Glomerular visceral epithelial cell (primary cell): ENCODE results near the gene MAN2A1.
A peak's percentile ranks its signal among the peaks of the same experiment; 100 is the strongest.
"Not testable (repeated sequence)": the region's sequence is repeated elsewhere in the genome, so short reads cannot be mapped to it uniquely, and the experiment has no call there.

Experiments used
- DNase-seq: peaks from one replicate; pipeline ENCODE4 v3.0.0-alpha.2; 2016; ENCODE audit errors: extremely low spot score

Gene MAN2A1

GRCh38 chr5:109866051-109866450 lies 176.3 kb downstream of the MAN2A1 start:
- peak; percentile 45 for DNase-seq

- peak; percentile 47 for DNase-seq
Measured at GRCh38 chr5:109868737-109869136, 179.0 kb downstream of the MAN2A1 start.

GRCh38 chr5:109873687-109874086 lies 184.0 kb downstream of the MAN2A1 start:
- DNase-seq = no peak

- no peak for DNase-seq
Measured at GRCh38 chr5:109874108-109874507, 184.4 kb downstream of the MAN2A1 start.

DNA sequence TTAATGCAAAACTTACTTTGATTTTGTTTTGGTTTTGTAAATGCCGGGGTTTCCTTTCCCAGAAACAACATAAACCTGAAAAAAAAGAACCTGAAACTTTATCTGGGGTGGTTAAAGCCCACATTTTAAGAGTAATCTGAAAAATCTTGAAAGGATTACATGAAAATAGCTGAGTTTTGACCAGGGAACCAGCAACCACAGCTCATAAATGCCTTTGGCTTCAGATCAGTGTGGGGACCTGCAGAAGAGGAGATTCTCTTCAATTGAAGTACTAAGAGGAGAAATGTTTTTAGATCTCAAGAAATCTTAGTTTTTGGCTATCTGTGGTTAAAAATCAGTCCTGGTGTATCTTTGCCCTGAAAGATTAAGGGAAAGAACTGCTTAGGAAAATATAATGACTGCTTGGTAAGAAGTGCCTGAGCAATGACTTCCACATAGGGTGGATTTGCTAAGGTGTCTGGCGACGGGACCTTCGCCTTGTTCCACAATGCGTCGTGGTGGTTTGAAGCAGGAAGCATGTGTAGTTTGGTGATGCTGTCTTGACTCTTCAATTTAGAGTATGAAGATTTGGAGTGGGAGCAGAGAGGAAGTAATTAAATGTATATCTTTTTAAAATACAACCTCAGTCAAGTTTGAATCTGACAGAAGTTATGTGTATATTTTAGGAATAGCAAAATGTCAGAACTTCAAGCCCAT lies 186.5 kb downstream of the MAN2A1 start:
- no peak for DNase-seq

- peak; percentile 42 for DNase-seq
Measured at GRCh38 chr5:109876941-109877669, 187.4 kb downstream of the MAN2A1 start.

DNA sequence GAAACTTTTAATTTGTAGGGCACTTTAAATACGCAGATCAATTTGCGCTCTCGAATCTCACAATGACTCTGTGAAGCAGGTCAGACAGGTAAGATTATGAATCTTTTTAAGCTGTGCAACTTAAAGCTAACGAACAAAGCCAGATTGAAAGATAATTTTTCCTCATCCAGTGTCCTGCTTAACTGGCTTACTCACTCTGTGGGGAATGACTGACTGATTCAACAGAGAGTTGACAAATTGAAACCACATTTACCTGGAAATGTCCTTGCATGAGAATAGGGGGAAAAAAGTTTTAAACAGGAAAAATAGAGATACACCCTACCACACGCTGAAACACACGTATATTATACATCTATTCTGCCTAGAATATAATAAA lies 187.9 kb downstream of the MAN2A1 start:
- peak; percentile 41 for DNase-seq

DNA sequence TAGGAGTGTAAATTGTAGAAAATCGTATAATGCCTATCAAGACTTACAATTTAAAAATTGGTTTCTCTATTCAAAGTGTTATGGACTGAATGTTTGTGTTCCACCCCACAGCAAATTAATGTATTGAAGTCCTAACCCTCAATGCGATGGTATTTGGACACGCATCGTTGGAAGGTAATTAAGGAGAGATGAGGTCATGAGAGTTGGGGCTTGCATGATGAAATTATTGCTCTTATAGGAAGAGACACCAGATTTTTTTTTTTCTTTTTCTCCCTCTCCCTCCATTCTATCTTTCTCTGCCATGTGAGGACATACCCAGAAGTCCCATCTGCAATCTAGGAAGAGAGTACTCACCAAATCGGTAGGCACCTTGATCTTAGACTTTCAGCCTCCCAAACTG lies 189.2 kb downstream of the MAN2A1 start:
- peak; percentile 26 for DNase-seq

DNA sequence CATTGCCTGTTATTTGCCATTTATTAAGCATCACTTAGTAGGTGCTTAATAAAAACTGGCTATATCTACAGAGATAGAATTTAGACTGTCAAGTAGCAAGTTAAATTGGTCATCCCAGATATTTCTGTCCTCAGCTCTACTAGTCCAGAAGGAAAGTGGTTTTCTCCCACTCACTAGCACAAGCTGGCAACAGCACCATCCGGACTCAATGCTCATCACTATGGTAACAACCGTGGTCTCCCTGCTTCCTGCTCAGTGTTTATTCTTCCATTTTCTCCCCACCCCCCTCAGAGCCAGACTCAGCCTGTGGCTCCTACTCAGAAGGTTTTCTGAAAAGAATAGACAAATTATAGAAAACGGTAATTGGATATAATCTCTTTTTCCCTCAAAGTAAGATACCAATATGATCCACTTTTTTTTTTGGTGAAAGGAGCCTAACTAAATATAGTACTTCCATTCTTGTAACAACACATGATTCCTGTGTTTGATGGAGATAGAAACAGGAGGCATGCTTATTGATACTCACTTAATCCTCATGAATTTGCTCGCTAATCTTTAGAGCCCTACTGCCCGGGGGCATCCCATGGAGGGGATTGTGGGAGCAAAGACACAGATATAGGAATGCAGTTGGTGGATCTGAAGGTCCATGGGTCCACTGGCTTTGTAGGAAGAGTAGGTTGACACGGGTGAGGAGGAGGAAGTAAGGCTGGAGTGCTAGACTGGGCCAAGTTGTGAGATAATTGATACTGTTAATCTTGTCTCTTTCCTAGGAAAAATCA lies 191.4 kb downstream of the MAN2A1 start:
- peak; percentile 34 for DNase-seq

GRCh38 chr5:109882546-109882945 lies 192.8 kb downstream of the MAN2A1 start:
- DNase-seq = no peak

GRCh38 chr5:109884676-109885075 lies 194.9 kb downstream of the MAN2A1 start:
- no peak for DNase-seq

DNA sequence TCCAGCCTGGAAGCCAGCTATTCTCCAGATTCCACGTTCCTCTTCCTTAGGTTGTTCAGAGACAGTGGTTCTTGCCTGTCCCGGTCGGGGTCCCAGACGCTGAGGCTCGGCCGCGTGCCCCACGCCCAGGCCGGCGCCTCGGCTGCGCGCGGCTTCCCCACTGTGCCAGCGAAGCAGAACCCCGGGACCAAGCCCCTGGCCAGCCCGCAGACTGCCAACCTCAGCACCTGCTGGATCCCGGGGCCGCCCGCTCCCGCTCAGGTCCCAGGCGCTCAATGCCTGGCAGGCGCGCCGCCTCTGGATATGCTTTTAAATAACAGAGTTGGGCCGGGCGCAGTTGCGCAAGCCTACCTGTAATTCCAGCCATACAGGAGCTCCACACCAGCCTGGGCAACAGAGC lies 195.5 kb downstream of the MAN2A1 start:
- no peak for DNase-seq

DNA sequence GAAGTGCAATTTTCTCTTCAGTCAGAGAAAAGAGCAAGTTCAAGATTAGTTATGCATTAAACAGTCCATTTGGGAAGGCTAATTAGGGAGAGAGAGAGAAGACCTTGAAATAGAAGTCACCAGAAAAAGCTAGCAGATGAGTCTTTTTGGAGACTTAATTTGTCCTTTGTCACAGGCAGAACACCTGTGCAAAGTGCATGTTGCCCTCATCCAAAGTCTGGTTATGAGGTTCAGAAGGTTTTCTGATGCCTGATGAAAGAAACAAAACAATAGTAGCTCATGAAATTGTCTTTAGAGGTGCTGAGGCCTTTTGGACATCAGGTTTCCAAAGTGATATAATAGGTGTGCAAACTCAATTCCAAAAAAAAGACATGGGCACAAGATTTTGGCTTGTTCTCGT lies 199.3 kb downstream of the MAN2A1 start:
- no peak for DNase-seq

DNA sequence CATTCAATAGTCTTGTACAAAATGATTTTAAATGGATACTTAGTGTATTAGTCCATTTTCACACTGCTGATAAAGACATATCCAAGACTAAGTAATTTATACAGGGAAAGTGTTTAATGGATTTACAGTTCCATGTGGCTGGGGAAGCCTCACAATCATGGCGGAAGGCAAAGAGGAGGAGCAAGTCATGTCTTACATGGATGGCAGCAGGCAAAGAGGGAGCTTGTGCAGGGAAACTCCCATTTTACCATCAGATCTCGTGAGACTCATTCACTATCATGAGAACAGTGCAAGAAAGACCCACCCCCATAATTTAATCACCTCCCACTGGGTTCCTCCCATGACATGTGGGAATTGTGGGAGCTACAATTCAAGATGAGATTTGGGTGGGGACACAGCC lies 203.5 kb downstream of the MAN2A1 start:
- DNase-seq = not testable (repeated sequence)

- no peak for DNase-seq
Measured at GRCh38 chr5:109898269-109899162, 208.8 kb downstream of the MAN2A1 start.

- DNase-seq = no peak
Measured at GRCh38 chr5:109899163-109899535, 209.4 kb downstream of the MAN2A1 start.

DNA sequence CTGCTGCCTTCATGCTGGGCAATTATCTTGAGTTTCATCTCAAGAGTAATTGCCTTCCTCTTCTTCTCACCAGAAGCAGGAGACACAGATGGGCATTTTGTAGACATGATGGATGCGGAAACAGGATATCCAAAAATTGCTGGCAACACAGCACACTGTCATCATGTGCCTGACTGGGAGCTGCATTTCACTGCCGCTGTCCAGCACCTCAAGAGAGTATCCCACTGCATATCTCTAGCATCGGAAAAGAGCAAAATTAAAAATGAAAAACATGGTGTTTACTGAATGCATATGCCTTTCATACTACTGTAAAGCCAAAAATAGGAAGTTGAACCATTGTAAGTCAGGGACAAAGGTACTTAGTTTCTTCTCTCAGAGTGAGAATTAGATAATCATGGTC lies 210.7 kb downstream of the MAN2A1 start:
- DNase-seq = no peak

DNA sequence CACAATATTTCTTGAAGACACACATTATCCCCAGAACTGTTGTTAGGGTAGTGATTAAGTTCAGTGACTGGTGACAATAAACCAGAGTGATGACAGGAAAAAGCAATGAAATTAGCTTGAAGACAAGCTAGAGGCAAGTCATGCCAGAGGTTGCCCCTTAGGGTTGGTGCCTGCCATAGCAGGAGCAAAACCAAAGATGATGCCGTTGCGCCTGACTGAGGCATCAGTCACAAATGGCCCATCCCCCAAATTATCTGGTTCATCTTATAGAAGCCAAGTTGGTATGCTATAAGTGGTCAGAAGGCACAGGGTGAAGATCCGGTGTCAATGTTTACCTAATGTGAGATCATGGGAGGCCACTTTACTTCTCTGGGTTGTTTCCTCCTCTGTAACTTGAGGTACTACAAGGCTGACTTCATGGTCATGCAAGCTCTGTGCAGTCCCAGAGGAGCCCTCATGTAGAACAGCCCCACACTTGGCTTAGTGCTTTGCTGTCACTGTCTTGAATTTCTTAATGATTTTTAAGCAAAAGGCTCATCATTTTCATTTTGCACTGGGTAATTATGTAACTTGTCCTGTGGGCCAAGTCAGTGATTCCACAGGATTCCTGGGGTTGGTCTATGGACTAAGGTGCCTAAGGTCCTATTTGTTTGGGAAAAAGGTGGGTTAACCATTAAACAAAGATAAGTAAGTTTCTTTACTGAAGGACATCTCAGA lies 211.3 kb downstream of the MAN2A1 start:
- peak; percentile 78 for DNase-seq

GRCh38 chr5:109901628-109901981 lies 211.9 kb downstream of the MAN2A1 start:
- DNase-seq = no peak

- DNase-seq = no peak
Measured at GRCh38 chr5:109903061-109903460, 213.3 kb downstream of the MAN2A1 start.

GRCh38 chr5:109905906-109906305 lies 216.2 kb downstream of the MAN2A1 start:
- DNase-seq = no peak
